H9 (cell line): ENCODE results near the gene RNF220. TPM values are rescaled to one million over a fixed set of nuclear protein-coding genes. Genes with fewer than 3 reads are reported as not detected.
A peak's percentile ranks its signal among the peaks of the same experiment; 100 is the strongest.

Experiments used
- DNase-seq: peaks from one replicate; pipeline ENCODE4 v3.0.0-alpha.2; 2017
- H2AFZ ChIP-seq: one replicate; pipeline ENCODE4 v1.6.1; 2013; ENCODE audit warnings: mild to moderate bottlenecking, low read length, control low read depth, moderate library complexity
- H2AK5ac ChIP-seq: 2 replicates; pipeline ENCODE4 v1.6.1; 2013; ENCODE audit warnings: low read length, control low read depth, mixed read lengths; ENCODE audit not compliant: insufficient read length
- H2BK120ac ChIP-seq: one replicate; pipeline ENCODE4 v1.6.1; 2013; ENCODE audit warnings: low read depth, mild to moderate bottlenecking, low read length, control low read depth, inconsistent platforms; ENCODE audit not compliant: poor library complexity, severe bottlenecking
- H2BK12ac ChIP-seq: 2 replicates; pipeline ENCODE4 v1.6.1; 2013; ENCODE audit warnings: low read length, control low read depth, mixed read lengths, low read depth; ENCODE audit not compliant: insufficient read length
- H2BK15ac ChIP-seq: 2 replicates; pipeline ENCODE4 v1.6.1; 2013; ENCODE audit warnings: low read depth, low read length, control low read depth
- H2BK20ac ChIP-seq: one replicate; pipeline ENCODE4 v1.6.1; 2013; ENCODE audit warnings: low read depth, mild to moderate bottlenecking, low read length, control low read depth, inconsistent platforms; ENCODE audit not compliant: poor library complexity, severe bottlenecking
- H2BK5ac ChIP-seq: 2 replicates; pipeline ENCODE4 v1.6.1; 2013; ENCODE audit warnings: low read length, control low read depth, mixed read lengths; ENCODE audit not compliant: insufficient read length
- H3K14ac ChIP-seq: 2 replicates; pipeline ENCODE4 v1.6.1; 2013; ENCODE audit warnings: low read length, control low read depth; ENCODE audit not compliant: insufficient read depth
- H3K18ac ChIP-seq: 2 replicates; pipeline ENCODE4 v1.6.1; 2013; ENCODE audit warnings: low read depth, mild to moderate bottlenecking, mixed read lengths, low read length, control low read depth; ENCODE audit not compliant: insufficient read length
- H3K23ac ChIP-seq: 2 replicates; pipeline ENCODE4 v1.6.1; 2013; ENCODE audit warnings: low read length, control low read depth, mixed read lengths, low read depth; ENCODE audit not compliant: insufficient read length
- H3K23me2 ChIP-seq: 2 replicates; pipeline ENCODE4 v1.6.1; 2013; ENCODE audit warnings: low read depth, mild to moderate bottlenecking, mixed read lengths, low read length, control low read depth; ENCODE audit not compliant: insufficient read length, poor library complexity, severe bottlenecking
- H3K27ac ChIP-seq: 2 replicates; pipeline ENCODE4 v1.5.1; 2013; ENCODE audit warnings: low read length, control low read depth, mixed read lengths, low read depth; ENCODE audit not compliant: insufficient read length
- H3K27me3 ChIP-seq: 2 replicates; pipeline ENCODE4 v1.6.1; 2013; ENCODE audit warnings: low read length, control low read depth, inconsistent platforms; ENCODE audit not compliant: insufficient read depth
- H3K4ac ChIP-seq: 2 replicates; pipeline ENCODE4 v1.6.1; 2013; ENCODE audit warnings: low read depth, mild to moderate bottlenecking, control low read depth, inconsistent platforms, low read length, moderate library complexity
- H3K4me1 ChIP-seq: 2 replicates; pipeline ENCODE4 v1.6.1; 2013; ENCODE audit warnings: low read length, control low read depth, inconsistent platforms; ENCODE audit not compliant: insufficient read depth
- H3K4me2 ChIP-seq: 2 replicates; pipeline ENCODE4 v1.6.1; 2013; ENCODE audit warnings: low read length, control low read depth, mixed read lengths; ENCODE audit not compliant: insufficient read length, insufficient read depth
- H3K56ac ChIP-seq: 2 replicates; pipeline ENCODE4 v1.6.1; 2013; ENCODE audit warnings: low read depth, mild to moderate bottlenecking, mixed read lengths, low read length, control low read depth; ENCODE audit not compliant: insufficient read length
- H3K79me1 ChIP-seq: 2 replicates; pipeline ENCODE4 v1.6.1; 2013; ENCODE audit warnings: low read depth, mild to moderate bottlenecking, moderate library complexity, low read length, control low read depth, inconsistent platforms; ENCODE audit not compliant: insufficient read depth, poor library complexity, severe bottlenecking
- H3K79me2 ChIP-seq: 2 replicates; pipeline ENCODE4 v1.6.1; 2013; ENCODE audit warnings: low read length, control low read depth, inconsistent platforms; ENCODE audit not compliant: insufficient read depth
- H3K9ac ChIP-seq: 2 replicates; pipeline ENCODE4 v1.6.1; 2013; ENCODE audit warnings: low read length, control low read depth, mixed read lengths; ENCODE audit not compliant: insufficient read length; ENCODE audit errors: extremely low read depth
- H3K9me3 ChIP-seq: one replicate; pipeline ENCODE4 v1.6.1; 2013; ENCODE audit warnings: low read depth, low read length, inconsistent platforms; ENCODE audit not compliant: control insufficient read depth
- H3T11ph ChIP-seq: one replicate; pipeline ENCODE4 v1.6.1; 2013; ENCODE audit warnings: mild to moderate bottlenecking, low read length, control low read depth, inconsistent platforms
- H4K20me1 ChIP-seq: one replicate; pipeline ENCODE4 v1.6.1; 2013; ENCODE audit not compliant: control insufficient read depth, insufficient read length, insufficient read depth
- H4K5ac ChIP-seq: 2 replicates; pipeline ENCODE4 v1.6.1; 2013; ENCODE audit warnings: low read depth, mild to moderate bottlenecking, mixed read lengths, low read length, control low read depth; ENCODE audit not compliant: insufficient read length
- H4K8ac ChIP-seq: replicated peaks from 2 replicates; pipeline ENCODE4 v1.6.1; 2013; ENCODE audit warnings: low read length, control low read depth, mixed read lengths, low read depth; ENCODE audit not compliant: insufficient read length
- H4K91ac ChIP-seq: 2 replicates; pipeline ENCODE4 v1.6.1; 2013; ENCODE audit warnings: low read depth, mild to moderate bottlenecking, moderate library complexity, mixed read lengths, low read length, control low read depth; ENCODE audit not compliant: insufficient read length
- H3K27ac Mint-ChIP-seq, 3 experiments: 2 replicates in 2 of 3; 3 replicates in 1 of 3; pipeline ENCODE4 v1.8.0; 2020 to 2021; ENCODE audit warnings: mixed read lengths in 3 of 3, mild to moderate bottlenecking in 1 of 3, moderate library complexity in 1 of 3
- H3K27me3 Mint-ChIP-seq: 2 replicates; pipeline ENCODE4 v1.8.0; 2021; ENCODE audit warnings: low read depth, mild to moderate bottlenecking, moderate library complexity, mixed read lengths
- H3K36me3 Mint-ChIP-seq, 3 experiments: 2 replicates in 2 of 3; 3 replicates in 1 of 3; pipeline ENCODE4 v1.8.0; 2020 to 2021; ENCODE audit warnings: low read depth in 3 of 3, mixed read lengths in 3 of 3; ENCODE audit not compliant: insufficient read depth in 1 of 3
- H3K4me1 Mint-ChIP-seq, 2 experiments: 2 replicates each; pipeline ENCODE4 v1.8.0; 2020; ENCODE audit warnings: mixed read lengths in 2 of 2
- H3K4me3 Mint-ChIP-seq, 2 experiments: 2 replicates in 1 of 2; 3 replicates in 1 of 2; pipeline ENCODE4 v1.8.0; 2020 to 2021; ENCODE audit warnings: mild to moderate bottlenecking in 2 of 2, mixed read lengths in 2 of 2, moderate library complexity in 1 of 2
- H3K9me3 Mint-ChIP-seq, 2 experiments: 2 replicates in 1 of 2; 3 replicates in 1 of 2; pipeline ENCODE4 v1.8.0; 2020; ENCODE audit warnings: mild to moderate bottlenecking in 2 of 2, mixed read lengths in 2 of 2, moderate library complexity in 1 of 2
- WGBS: extraction: QIAGEN DNeasy Blood & Tissue Kit; methylation state at CpG from one replicate; pipeline ENCODE4 v1.1.7; 2013; ENCODE audit warnings: missing lambda C conversion rate, low lambda C conversion rate, mixed read lengths; ENCODE audit not compliant: insufficient read length; ENCODE audit errors: extremely low coverage; 5-methylcytosine and 5-hydroxymethylcytosine counted together
- total RNA-seq: library from RNA; stranded (reverse); gene quantifications from 2 replicates; pipeline ENCODE4 v1.2.1, GENCODE V29; 2021
- TF ChIP-seq, protein P1 (sequence below): fragments of 200-600 bp; sonication (generic); conservative IDR thresholded peaks from 3 replicates; pipeline ENCODE4 v1.8.0; 2021; ENCODE audit warnings: antibody characterized with exemption, mild to moderate bottlenecking

RNF220 gene
- total RNA-seq, 1 experiment from 2014 or later = 109 TPM

DNA sequence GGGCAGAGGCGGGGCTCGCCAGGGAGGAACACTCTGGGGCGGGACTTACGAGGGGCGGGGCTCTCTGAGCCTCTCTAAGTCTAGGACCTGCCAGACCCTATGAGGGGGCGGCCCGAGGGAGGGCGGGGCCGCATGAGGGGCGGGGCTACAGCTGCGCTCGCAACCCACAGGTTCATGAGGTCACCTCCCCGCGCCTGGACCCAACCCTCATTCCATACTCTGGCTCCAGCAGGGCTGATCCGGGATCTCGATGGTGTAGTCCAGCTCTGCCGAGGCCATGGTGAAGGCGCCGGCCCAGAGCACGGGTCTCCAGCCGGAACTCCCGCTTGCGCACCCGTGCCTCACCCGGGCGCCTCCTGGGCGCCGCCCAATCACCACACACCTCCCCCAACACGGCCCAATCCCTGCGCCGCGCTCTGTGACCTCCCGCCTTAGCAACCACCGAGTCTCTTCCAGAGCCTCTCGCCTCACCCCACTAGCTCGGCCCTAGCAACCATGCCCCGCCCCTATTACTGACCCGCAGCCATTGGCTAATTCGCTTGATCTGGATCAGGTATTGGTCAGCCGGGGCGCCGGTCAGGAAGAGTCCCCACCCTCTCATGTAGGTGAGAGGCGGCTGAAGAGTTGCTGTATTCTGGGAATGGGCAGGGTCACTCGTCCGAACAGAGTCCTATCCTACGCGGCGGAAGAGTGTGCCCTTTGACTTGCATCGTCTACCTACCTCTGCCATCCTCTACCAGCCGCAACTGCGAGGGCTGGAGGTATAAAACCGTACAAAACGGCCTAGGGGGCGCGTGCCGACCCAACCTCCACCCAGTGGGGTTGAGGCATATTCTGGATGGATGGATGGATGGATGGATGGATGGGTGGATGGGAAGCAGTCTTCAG, 269.3 kb downstream of the RNF220 start, which contains the start of the genes ARMH1 and TMEM53:
Gene ARMH1, plus strand, starts transcription at position 602 of the 888 bp plus-strand sequence. CDS start 14,984 bp downstream, outside the sequence.
Gene TMEM53, minus strand, starts transcription at position 369 of the 888 bp plus-strand sequence. Its CDS starts 90 bp downstream, at position 279.
- H2AFZ ChIP-seq = peak within 1 kb of the TSS; percentile 59
- no peaks in the 10 kb centered on the region for H3K79me2 ChIP-seq
- H3K9ac ChIP-seq = peak within 1 kb of the TSS; percentile 65
- no peak within 1 kb of the TSS for H2BK120ac ChIP-seq
- no peak within 1 kb of the TSS for H2BK12ac ChIP-seq
- no peaks in the 10 kb centered on the region for H4K20me1 ChIP-seq
- WGBS = no CpG with 5 or more reads among the region's 56 CpGs
- no peaks in the 10 kb centered on the region for H3K79me1 ChIP-seq
- no peaks in the 10 kb centered on the region for H3K9me3 ChIP-seq
- H3K4me3 Mint-ChIP-seq = peak within 1 kb of the TSS; percentile 83 to 86
- H4K91ac ChIP-seq = no peak within 1 kb of the TSS
- no peaks in the 10 kb centered on the region for H3K23me2 ChIP-seq
- no peak within 1 kb of the TSS for H2BK20ac ChIP-seq
- peak; percentile 100 for DNase-seq
- H3K4ac ChIP-seq = no peak within 1 kb of the TSS
- no peak within 1 kb of the TSS for H3K23ac ChIP-seq
- peak within 1 kb of the TSS; percentile 95 for H3K4me2 ChIP-seq
- H3K36me3 Mint-ChIP-seq = peaks cover 0 to 4% (median 4%) of the 10 kb centered on the region in 3 experiments; a peak in 2 of 7 replicates
- H3K56ac ChIP-seq = no peak within 1 kb of the TSS
- no peaks in the 10 kb centered on the region for H3K9me3 Mint-ChIP-seq
- TF ChIP-seq, protein P1, sequence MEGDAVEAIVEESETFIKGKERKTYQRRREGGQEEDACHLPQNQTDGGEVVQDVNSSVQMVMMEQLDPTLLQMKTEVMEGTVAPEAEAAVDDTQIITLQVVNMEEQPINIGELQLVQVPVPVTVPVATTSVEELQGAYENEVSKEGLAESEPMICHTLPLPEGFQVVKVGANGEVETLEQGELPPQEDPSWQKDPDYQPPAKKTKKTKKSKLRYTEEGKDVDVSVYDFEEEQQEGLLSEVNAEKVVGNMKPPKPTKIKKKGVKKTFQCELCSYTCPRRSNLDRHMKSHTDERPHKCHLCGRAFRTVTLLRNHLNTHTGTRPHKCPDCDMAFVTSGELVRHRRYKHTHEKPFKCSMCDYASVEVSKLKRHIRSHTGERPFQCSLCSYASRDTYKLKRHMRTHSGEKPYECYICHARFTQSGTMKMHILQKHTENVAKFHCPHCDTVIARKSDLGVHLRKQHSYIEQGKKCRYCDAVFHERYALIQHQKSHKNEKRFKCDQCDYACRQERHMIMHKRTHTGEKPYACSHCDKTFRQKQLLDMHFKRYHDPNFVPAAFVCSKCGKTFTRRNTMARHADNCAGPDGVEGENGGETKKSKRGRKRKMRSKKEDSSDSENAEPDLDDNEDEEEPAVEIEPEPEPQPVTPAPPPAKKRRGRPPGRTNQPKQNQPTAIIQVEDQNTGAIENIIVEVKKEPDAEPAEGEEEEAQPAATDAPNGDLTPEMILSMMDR = no peak
- no peak within 1 kb of the TSS for H2BK15ac ChIP-seq
- H2BK5ac ChIP-seq = no peak within 1 kb of the TSS
- H3K4me1 Mint-ChIP-seq = peaks cover 21 to 26% of the 10 kb centered on the region in 2 experiments
- H4K8ac ChIP-seq = no peak within 1 kb of the TSS
- no peaks in the 10 kb centered on the region for H3K27me3 Mint-ChIP-seq
- H3K14ac ChIP-seq = peak within 1 kb of the TSS; percentile 97; the same call in 1 of the 2 replicates
- H3K18ac ChIP-seq = peak within 1 kb of the TSS; percentile 98
- H3K27ac Mint-ChIP-seq = peak within 1 kb of the TSS in 2 of 3 experiments; percentile 61 to 93; a peak in 5 of 7 replicates
- no peak within 1 kb of the TSS for H4K5ac ChIP-seq
- H3T11ph ChIP-seq = no peak within 1 kb of the TSS
- no peak within 1 kb of the TSS for H2AK5ac ChIP-seq
- H3K27me3 ChIP-seq = no peaks in the 10 kb centered on the region
- no peak within 1 kb of the TSS for H3K27ac ChIP-seq
- peaks cover 7% of the 10 kb centered on the region for H3K4me1 ChIP-seq
